ENCODE results near the gene CLMP.

Gene CLMP

GRCh38 chr11:123190518-123190917 lies 4.5 kb downstream of the CLMP start:
- DNase-seq (ENCODE audit: low read depth in 2 of 2): no peak

- peak; percentile 52 for DNase-seq (ENCODE audit: low read depth in 2 of 2)
Measured at GRCh38 chr11:123188508-123189165, 6.4 kb downstream of the CLMP start.

DNA sequence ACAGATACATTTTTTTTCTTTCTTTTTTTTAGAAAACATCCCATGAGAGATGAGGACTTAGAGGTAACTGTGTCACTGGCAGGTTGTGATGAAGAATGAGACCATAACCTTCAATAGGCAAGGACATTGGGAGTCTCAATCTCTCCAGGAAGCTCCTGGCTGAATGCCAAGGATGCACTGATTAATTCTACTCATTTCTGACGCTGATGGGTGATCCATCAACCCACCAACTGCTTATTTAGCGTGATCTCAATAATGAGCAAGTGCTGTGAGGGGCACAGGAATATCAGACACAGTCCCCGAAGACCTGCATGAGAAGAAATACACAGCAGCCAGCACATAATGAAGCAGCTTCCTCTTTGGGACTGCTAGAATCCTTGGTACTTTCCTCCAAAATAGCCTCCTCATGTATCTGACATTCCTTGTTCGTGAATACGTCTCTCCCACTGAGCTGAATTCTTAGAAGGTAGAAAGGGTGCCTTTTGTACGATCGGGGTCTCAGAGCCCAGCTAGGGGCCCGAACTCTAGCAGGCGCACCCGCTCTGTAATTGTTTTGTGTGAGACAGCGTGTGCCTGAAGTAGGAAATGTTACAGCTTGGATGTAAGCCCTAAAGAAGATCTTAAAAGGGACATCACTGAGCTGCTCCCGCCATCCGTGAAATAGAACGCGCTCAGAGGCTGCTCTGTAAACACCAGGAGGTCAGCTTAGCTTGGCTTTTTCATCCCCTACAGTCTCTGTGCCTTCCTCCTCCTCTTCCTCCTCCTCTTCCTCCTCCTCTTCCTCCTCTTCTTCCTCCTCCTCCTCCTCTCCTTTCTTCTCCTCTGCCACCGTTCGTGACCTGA lies 7.2 kb downstream of the CLMP start:
- DNase-seq (ENCODE audit: low read depth in 2 of 2): no peak

- no peak for DNase-seq (ENCODE audit: low read depth in 2 of 2)
Measured at GRCh38 chr11:123187248-123187647, 7.8 kb downstream of the CLMP start.

DNA sequence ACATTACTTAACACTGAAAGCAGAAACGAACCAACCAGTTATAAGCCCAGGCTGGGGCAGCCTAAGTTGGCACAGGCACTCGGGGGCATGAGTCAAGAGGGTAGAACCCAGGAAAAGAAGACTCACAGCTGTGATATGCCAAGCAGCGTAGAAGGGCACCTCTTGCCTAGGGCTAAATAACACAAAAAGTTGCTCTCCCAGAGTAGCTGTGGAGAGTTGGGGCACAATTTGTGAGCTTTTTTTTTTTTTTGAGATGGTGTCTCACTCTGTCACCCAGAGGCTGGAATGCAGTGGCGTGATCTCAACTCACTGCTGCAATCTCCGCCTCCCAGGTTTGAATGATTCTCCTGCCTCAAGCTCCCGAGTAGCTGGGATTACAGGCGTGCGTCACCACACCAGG lies 8.8 kb downstream of the CLMP start:
- no peak for DNase-seq (ENCODE audit: low read depth in 2 of 2)

- DNase-seq (ENCODE audit: low read depth in 2 of 2): no peak
Measured at GRCh38 chr11:123185326-123185725, 9.7 kb downstream of the CLMP start.

- no peak for DNase-seq (ENCODE audit: low read depth in 2 of 2)
Measured at GRCh38 chr11:123184531-123184930, 10.5 kb downstream of the CLMP start.

DNA sequence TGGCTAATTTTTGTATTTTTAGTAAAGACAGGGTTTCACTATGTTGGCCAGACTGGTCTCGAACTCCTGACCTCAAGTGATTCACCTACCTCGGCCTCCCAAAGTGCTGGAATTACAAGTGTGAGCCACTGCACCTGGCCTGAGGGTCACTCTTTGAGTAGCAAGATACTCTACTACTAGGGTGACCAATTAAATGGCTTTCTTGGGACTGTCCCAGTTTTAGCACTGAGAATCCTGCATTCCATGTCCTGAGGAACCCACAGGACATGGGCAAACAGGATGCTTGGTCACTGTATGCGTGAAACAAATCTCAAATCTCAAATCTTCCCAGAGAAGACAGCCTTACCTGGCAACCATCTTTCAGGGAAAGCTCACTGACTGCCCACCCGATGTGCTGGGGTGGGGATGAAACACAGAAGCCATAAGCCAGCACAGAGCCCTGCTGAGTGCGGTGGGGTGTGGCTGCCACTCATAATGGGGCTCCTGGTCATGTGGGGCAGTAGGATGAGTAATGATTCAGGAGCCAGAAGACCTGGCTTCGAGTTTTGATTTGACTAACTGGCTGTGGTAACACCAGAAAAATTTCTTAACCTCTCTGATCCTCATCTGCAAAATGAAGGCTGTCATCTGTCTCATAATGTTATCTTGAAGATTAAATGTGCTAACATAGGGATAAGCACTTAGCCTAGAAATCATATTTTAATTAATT lies 11.5 kb downstream of the CLMP start:
- DNase-seq (ENCODE audit: low read depth in 2 of 2): no peak

GRCh38 chr11:123181767-123182500 lies 13.1 kb downstream of the CLMP start:
- no peak for DNase-seq (ENCODE audit: low read depth in 2 of 2)

- DNase-seq (ENCODE audit: low read depth in 2 of 2): no peak
Measured at GRCh38 chr11:123181075-123181474, 14.0 kb downstream of the CLMP start.

GRCh38 chr11:123180574-123180973 lies 14.5 kb downstream of the CLMP start:
- no peak for DNase-seq (ENCODE audit: low read depth in 2 of 2)

GRCh38 chr11:123180166-123180565 lies 14.9 kb downstream of the CLMP start:
- DNase-seq (ENCODE audit: low read depth in 2 of 2): no peak

DNA sequence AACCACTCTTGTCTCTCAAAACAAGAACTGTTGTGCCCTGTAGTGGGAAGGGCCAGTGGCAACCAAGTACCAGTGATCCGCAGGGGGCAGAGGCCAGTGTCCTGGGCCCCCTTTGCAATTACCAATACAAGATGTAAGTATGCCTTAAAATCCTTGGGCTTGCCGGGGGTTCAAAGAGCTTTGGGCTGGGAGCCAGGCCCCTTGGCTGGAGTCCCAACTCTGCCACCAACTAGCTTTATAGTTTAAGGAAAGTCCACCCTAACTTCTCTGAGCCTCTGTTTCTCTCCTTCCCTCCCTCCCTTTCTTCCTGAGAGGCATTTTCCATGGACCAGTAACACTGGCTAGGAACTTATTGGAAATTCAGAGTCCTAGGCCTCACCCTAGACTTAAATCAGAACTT lies 15.5 kb downstream of the CLMP start:
- DNase-seq (ENCODE audit: low read depth in 2 of 2): no peak

DNA sequence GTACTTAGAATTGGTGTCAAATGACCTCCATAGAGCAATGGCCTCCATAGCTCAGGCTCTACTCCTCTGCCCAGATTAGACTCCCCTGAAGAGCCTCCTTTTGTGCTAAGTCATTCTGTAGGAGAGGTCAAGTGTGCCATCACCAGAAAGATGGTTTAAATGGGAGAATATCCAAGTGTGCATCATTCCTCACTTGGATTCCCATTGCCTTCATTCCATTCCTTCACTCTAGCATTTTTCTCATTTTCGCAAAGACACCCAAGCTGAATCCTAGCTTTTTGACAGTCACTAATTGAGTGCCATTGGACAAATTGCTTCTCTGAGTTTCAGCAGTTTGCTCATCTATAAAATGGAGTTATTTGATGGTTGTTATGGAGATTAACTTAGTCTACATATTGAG lies 16.9 kb downstream of the CLMP start:
- DNase-seq (ENCODE audit: low read depth in 2 of 2): no peak

DNA sequence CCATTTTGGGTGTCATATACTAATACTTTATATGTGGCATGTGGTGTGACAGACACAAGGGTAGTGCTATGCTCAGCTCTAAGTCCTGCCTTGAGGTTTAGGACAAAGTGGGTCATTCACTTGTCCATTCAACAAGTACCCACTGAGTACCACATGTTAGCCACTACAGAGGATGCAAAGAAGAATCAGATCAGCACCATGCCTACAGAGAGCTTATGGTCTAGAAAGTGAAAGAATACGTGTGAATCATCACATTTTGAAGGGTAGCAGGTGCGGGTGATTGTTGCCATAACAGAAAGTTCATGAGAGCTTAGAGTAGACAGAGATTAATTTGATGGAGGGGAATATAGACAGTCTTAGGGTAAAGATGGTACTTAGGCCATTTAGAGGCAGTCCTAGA lies 18.3 kb downstream of the CLMP start:
- DNase-seq (ENCODE audit: low read depth in 2 of 2): no peak

DNA sequence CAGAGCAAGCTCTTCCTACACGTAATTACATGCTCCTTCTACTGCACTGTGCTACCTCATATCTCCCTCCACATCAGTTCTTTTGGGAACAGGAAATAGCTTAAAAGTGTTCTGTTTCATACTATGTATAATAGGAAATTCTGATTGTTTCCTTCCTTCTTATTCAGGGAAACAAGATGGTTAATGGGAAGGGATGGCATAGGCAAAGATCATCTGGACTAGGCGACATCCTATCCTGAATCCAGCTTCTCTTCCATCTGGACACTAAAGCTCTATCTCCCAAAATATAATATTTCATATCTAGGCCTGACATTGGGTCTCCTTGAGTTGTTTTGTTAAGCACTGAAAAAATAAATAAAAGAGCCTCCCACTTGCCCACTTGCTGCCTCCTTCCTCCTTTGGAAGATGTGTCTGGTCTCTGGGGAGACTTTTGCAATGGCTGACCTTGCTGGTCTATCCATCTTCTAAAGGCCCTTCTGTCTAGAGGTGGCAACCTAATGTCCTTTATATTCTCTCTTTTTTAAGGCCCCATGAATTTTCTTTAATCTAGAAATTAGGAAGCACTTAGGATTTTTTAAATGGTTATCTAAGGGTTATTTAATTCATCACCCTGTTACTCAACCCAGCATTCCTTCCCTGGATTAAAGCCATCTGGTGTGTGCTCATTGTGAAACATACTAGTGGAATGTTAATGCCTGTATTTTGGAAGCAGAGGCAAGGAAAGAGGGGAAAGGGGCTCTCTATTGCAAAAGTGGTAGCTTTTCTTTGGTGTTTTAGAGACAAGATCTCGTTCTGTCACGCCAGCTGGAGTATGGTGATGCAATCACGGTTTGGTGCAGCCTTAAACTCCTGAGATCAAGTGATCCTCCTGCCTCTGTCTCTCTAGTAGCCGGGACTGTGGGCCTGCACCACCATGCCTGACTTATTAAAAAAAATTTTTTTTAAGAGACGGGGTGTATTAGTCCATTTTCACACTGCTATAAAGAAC lies 20.6 kb downstream of the CLMP start:
- DNase-seq (ENCODE audit: low read depth in 2 of 2): peak; percentile 99

DNA sequence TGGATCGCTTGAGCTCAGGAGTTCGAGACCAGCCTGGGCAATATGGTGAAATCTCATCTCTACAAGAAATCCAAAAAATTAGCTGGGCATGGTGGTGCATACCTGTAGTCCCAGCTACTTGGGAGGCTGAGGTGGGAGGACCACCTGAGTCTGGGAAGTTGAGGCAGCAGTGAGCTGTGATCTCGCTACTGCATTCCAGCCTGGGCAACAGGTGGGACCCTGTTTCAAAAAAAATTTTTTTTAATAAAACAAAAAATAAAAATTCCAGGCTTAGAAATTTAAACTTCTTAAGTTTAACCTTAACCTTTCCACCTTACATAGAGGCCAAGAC lies 21.2 kb downstream of the CLMP start:
- DNase-seq (ENCODE audit: low read depth in 2 of 2): no peak

DNA sequence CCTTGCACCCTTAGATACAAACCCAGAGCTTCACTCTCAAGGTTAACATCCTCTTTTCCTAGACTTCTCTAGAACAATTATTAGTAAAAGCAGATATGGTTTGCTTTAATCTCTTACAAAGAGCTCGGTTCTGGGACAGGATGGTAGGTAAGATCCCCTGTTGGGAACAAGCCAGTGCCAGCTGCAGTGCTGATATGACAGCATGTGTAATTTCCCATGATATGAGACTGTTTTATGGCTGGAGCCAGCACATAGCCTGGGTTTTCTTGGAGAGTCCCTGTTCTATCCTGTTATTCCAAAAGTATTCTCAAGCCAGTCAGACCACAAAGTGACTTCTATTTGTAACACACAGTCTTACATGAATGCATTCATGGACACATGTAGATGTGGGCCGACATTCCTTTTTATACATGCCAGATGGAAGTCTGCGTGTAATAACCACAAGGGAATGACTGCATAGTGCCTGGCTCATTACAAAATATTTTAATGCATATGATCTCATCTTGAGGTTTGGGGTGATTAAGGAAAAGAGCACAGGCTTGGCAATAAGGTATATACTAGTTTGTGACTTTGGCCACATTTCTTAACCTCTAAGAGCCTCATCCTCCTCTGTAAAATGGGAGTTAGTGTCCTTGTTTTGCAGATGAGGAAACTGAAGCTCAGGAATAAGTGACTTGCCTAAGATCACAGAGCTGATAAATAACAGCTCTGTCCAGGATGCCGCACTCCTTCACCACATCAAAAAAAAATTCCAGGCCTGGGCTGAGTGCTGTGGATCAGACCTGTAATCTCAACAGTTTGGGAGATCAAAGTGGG lies 21.8 kb downstream of the CLMP start:
- peak; percentile 98 for DNase-seq (ENCODE audit: low read depth in 2 of 2)

GRCh38 chr11:123170929-123171328 lies 24.1 kb downstream of the CLMP start:
- DNase-seq (ENCODE audit: low read depth in 2 of 2): no peak

DNA sequence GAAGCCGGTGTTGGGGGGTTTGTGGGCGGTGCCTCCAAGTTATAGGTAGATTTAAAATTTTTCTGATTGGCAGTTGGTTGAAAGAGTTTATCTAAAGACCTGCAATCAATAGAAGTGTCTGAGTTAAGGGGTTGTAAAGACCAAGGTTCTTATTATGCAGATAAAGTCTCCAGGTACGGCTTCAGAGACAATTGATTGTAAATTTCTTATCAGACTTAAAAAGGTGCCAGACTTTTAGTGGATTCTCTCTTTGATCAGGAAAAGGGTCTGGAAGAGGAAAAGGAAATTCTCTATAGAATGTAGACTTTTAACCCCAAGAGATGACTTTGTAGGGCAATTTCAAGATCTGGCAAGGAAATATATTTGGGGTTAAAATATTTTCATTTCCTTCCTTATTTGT lies 25.2 kb downstream of the CLMP start:
- no peak for DNase-seq (ENCODE audit: low read depth in 2 of 2)

Measured in fibroblast of skin of left biceps (primary cell).